H9 (cell line): ENCODE data around the gene PKNOX2. TPM values are rescaled to one million over a fixed set of nuclear protein-coding genes. Genes with fewer than 3 reads are reported as not detected.

Experiments used
- DNase-seq: peaks from one replicate; pipeline ENCODE4 v3.0.0-alpha.2; 2017
- H2AFZ ChIP-seq: one replicate; pipeline ENCODE4 v1.6.1; 2013; ENCODE audit warnings: mild to moderate bottlenecking, low read length, control low read depth, moderate library complexity
- H2AK5ac ChIP-seq: 2 replicates; pipeline ENCODE4 v1.6.1; 2013; ENCODE audit warnings: low read length, control low read depth, mixed read lengths; ENCODE audit not compliant: insufficient read length
- H2BK120ac ChIP-seq: one replicate; pipeline ENCODE4 v1.6.1; 2013; ENCODE audit warnings: low read depth, mild to moderate bottlenecking, low read length, control low read depth, inconsistent platforms; ENCODE audit not compliant: poor library complexity, severe bottlenecking
- H2BK12ac ChIP-seq: 2 replicates; pipeline ENCODE4 v1.6.1; 2013; ENCODE audit warnings: low read length, control low read depth, mixed read lengths, low read depth; ENCODE audit not compliant: insufficient read length
- H2BK15ac ChIP-seq: 2 replicates; pipeline ENCODE4 v1.6.1; 2013; ENCODE audit warnings: low read depth, low read length, control low read depth
- H2BK20ac ChIP-seq: one replicate; pipeline ENCODE4 v1.6.1; 2013; ENCODE audit warnings: low read depth, mild to moderate bottlenecking, low read length, control low read depth, inconsistent platforms; ENCODE audit not compliant: poor library complexity, severe bottlenecking
- H2BK5ac ChIP-seq: 2 replicates; pipeline ENCODE4 v1.6.1; 2013; ENCODE audit warnings: low read length, control low read depth, mixed read lengths; ENCODE audit not compliant: insufficient read length
- H3K14ac ChIP-seq: 2 replicates; pipeline ENCODE4 v1.6.1; 2013; ENCODE audit warnings: low read length, control low read depth; ENCODE audit not compliant: insufficient read depth
- H3K18ac ChIP-seq: 2 replicates; pipeline ENCODE4 v1.6.1; 2013; ENCODE audit warnings: low read depth, mild to moderate bottlenecking, mixed read lengths, low read length, control low read depth; ENCODE audit not compliant: insufficient read length
- H3K23ac ChIP-seq: 2 replicates; pipeline ENCODE4 v1.6.1; 2013; ENCODE audit warnings: low read length, control low read depth, mixed read lengths, low read depth; ENCODE audit not compliant: insufficient read length
- H3K23me2 ChIP-seq: 2 replicates; pipeline ENCODE4 v1.6.1; 2013; ENCODE audit warnings: low read depth, mild to moderate bottlenecking, mixed read lengths, low read length, control low read depth; ENCODE audit not compliant: insufficient read length, poor library complexity, severe bottlenecking
- H3K27ac ChIP-seq: 2 replicates; pipeline ENCODE4 v1.5.1; 2013; ENCODE audit warnings: low read length, control low read depth, mixed read lengths, low read depth; ENCODE audit not compliant: insufficient read length
- H3K27me3 ChIP-seq: 2 replicates; pipeline ENCODE4 v1.6.1; 2013; ENCODE audit warnings: low read length, control low read depth, inconsistent platforms; ENCODE audit not compliant: insufficient read depth
- H3K4ac ChIP-seq: 2 replicates; pipeline ENCODE4 v1.6.1; 2013; ENCODE audit warnings: low read depth, mild to moderate bottlenecking, control low read depth, inconsistent platforms, low read length, moderate library complexity
- H3K4me1 ChIP-seq: 2 replicates; pipeline ENCODE4 v1.6.1; 2013; ENCODE audit warnings: low read length, control low read depth, inconsistent platforms; ENCODE audit not compliant: insufficient read depth
- H3K4me2 ChIP-seq: 2 replicates; pipeline ENCODE4 v1.6.1; 2013; ENCODE audit warnings: low read length, control low read depth, mixed read lengths; ENCODE audit not compliant: insufficient read length, insufficient read depth
- H3K56ac ChIP-seq: 2 replicates; pipeline ENCODE4 v1.6.1; 2013; ENCODE audit warnings: low read depth, mild to moderate bottlenecking, mixed read lengths, low read length, control low read depth; ENCODE audit not compliant: insufficient read length
- H3K79me1 ChIP-seq: 2 replicates; pipeline ENCODE4 v1.6.1; 2013; ENCODE audit warnings: low read depth, mild to moderate bottlenecking, moderate library complexity, low read length, control low read depth, inconsistent platforms; ENCODE audit not compliant: insufficient read depth, poor library complexity, severe bottlenecking
- H3K79me2 ChIP-seq: 2 replicates; pipeline ENCODE4 v1.6.1; 2013; ENCODE audit warnings: low read length, control low read depth, inconsistent platforms; ENCODE audit not compliant: insufficient read depth
- H3K9ac ChIP-seq: 2 replicates; pipeline ENCODE4 v1.6.1; 2013; ENCODE audit warnings: low read length, control low read depth, mixed read lengths; ENCODE audit not compliant: insufficient read length; ENCODE audit errors: extremely low read depth
- H3K9me3 ChIP-seq: one replicate; pipeline ENCODE4 v1.6.1; 2013; ENCODE audit warnings: low read depth, low read length, inconsistent platforms; ENCODE audit not compliant: control insufficient read depth
- H3T11ph ChIP-seq: one replicate; pipeline ENCODE4 v1.6.1; 2013; ENCODE audit warnings: mild to moderate bottlenecking, low read length, control low read depth, inconsistent platforms
- H4K20me1 ChIP-seq: one replicate; pipeline ENCODE4 v1.6.1; 2013; ENCODE audit not compliant: control insufficient read depth, insufficient read length, insufficient read depth
- H4K5ac ChIP-seq: 2 replicates; pipeline ENCODE4 v1.6.1; 2013; ENCODE audit warnings: low read depth, mild to moderate bottlenecking, mixed read lengths, low read length, control low read depth; ENCODE audit not compliant: insufficient read length
- H4K8ac ChIP-seq: replicated peaks from 2 replicates; pipeline ENCODE4 v1.6.1; 2013; ENCODE audit warnings: low read length, control low read depth, mixed read lengths, low read depth; ENCODE audit not compliant: insufficient read length
- H4K91ac ChIP-seq: 2 replicates; pipeline ENCODE4 v1.6.1; 2013; ENCODE audit warnings: low read depth, mild to moderate bottlenecking, moderate library complexity, mixed read lengths, low read length, control low read depth; ENCODE audit not compliant: insufficient read length
- H3K27ac Mint-ChIP-seq, 3 experiments: 2 replicates in 2 of 3; 3 replicates in 1 of 3; pipeline ENCODE4 v1.8.0; 2020 to 2021; ENCODE audit warnings: mixed read lengths in 3 of 3, mild to moderate bottlenecking in 1 of 3, moderate library complexity in 1 of 3
- H3K27me3 Mint-ChIP-seq: 2 replicates; pipeline ENCODE4 v1.8.0; 2021; ENCODE audit warnings: low read depth, mild to moderate bottlenecking, moderate library complexity, mixed read lengths
- H3K36me3 Mint-ChIP-seq, 3 experiments: 2 replicates in 2 of 3; 3 replicates in 1 of 3; pipeline ENCODE4 v1.8.0; 2020 to 2021; ENCODE audit warnings: low read depth in 3 of 3, mixed read lengths in 3 of 3; ENCODE audit not compliant: insufficient read depth in 1 of 3
- H3K4me1 Mint-ChIP-seq, 2 experiments: 2 replicates each; pipeline ENCODE4 v1.8.0; 2020; ENCODE audit warnings: mixed read lengths in 2 of 2
- H3K4me3 Mint-ChIP-seq, 2 experiments: 2 replicates in 1 of 2; 3 replicates in 1 of 2; pipeline ENCODE4 v1.8.0; 2020 to 2021; ENCODE audit warnings: mild to moderate bottlenecking in 2 of 2, mixed read lengths in 2 of 2, moderate library complexity in 1 of 2
- H3K9me3 Mint-ChIP-seq, 2 experiments: 2 replicates in 1 of 2; 3 replicates in 1 of 2; pipeline ENCODE4 v1.8.0; 2020; ENCODE audit warnings: mild to moderate bottlenecking in 2 of 2, mixed read lengths in 2 of 2, moderate library complexity in 1 of 2
- CTCF ChIP-seq: fragments of 200-600 bp; sonication (generic); conservative IDR thresholded peaks from 3 replicates; pipeline ENCODE4 v1.8.0; 2021; ENCODE audit warnings: antibody characterized with exemption, mild to moderate bottlenecking
- WGBS: extraction: QIAGEN DNeasy Blood & Tissue Kit; methylation state at CpG from one replicate; pipeline ENCODE4 v1.1.7; 2013; ENCODE audit warnings: missing lambda C conversion rate, low lambda C conversion rate, mixed read lengths; ENCODE audit not compliant: insufficient read length; ENCODE audit errors: extremely low coverage; 5-methylcytosine and 5-hydroxymethylcytosine counted together
- total RNA-seq: library from RNA; stranded (reverse); gene quantifications from 2 replicates; pipeline ENCODE4 v1.2.1, GENCODE V29; 2021

The PKNOX2 gene
- total RNA-seq, 1 experiment from 2014 or later, result 1.3 TPM

- no peak for TF ChIP-seq CTCF
Measured at GRCh38 chr11:125123194-125123946, 41.2 kb upstream of the PKNOX2 start.

More at GRCh38 chr11:125123194-125123946, 41.2 kb upstream of the PKNOX2 start:
- Histone ChIP-seq H3K9me3 (no peaks in the 10 kb centered on the region), H2BK12ac (no peak overlapping the region), H3K4ac (no peak overlapping the region), H3K14ac (no peak overlapping the region), H2BK5ac (no peak overlapping the region), H3K4me2 (no peak overlapping the region), H3K79me1 (no peaks in the 10 kb centered on the region), H4K20me1 (no peaks in the 10 kb centered on the region), H3K23me2 (no peaks in the 10 kb centered on the region), H2BK20ac (no peak overlapping the region), H3T11ph (no peak overlapping the region), H2AFZ (no peak overlapping the region), H2BK15ac (no peak overlapping the region), H2BK120ac (no peak overlapping the region), H3K4me1 (no peaks in the 10 kb centered on the region), H3K79me2 (no peaks in the 10 kb centered on the region), H3K18ac (no peak overlapping the region), H3K27ac (no peak overlapping the region), H3K27me3 (no peaks in the 10 kb centered on the region; the same call in 1 of the 2 replicates), H4K5ac (no peak overlapping the region), H2AK5ac (no peak overlapping the region), H4K91ac (no peak overlapping the region), H3K56ac (no peak overlapping the region), H4K8ac (no peak overlapping the region), H3K23ac (no peak overlapping the region), H3K9ac (no peak overlapping the region)
- H3K27me3 Mint-ChIP-seq, result peaks cover 86% of the 10 kb centered on the region
- DNase-seq, result no peak
- no CpG with 5 or more reads among the region's 4 CpGs for WGBS
- no peak overlapping the region for H3K4me3 Mint-ChIP-seq
- H3K27ac Mint-ChIP-seq, result no peak overlapping the region; a peak in 1 of 7 replicates
- H3K4me1 Mint-ChIP-seq, result peaks cover 0 to 3% of the 10 kb centered on the region in 2 experiments; a peak in 1 of 4 replicates
- peaks cover 0 to 5% (median 0%) of the 10 kb centered on the region in 3 experiments; a peak in 3 of 7 replicates for H3K36me3 Mint-ChIP-seq
- no peaks in the 10 kb centered on the region for H3K9me3 Mint-ChIP-seq
